ENCODE results near the gene F2R.

The F2R gene

GRCh38 chr5:76690037-76690679 is 25.8 kb upstream of the F2R start:
- in situ Hi-C loops (cut with MboI; ENCODE audit: low pct_unique_long_range_greater_than_20kb, low sequenced_read_pairs, unreplicated experiment) = no loop called here
- TF ChIP-seq CTCF (IDR thresholded peaks at IDR 0.05; ENCODE audit: extremely low read depth, insufficient read depth, missing control alignments) = no peak
- no peak for DNase-seq (ENCODE audit: low spot score)

- in situ Hi-C loops (cut with MboI; ENCODE audit: low pct_unique_long_range_greater_than_20kb, low sequenced_read_pairs, unreplicated experiment) = no loop called here
- no peak for TF ChIP-seq CTCF (IDR thresholded peaks at IDR 0.05; ENCODE audit: extremely low read depth, insufficient read depth, missing control alignments)
- no peak for DNase-seq (ENCODE audit: low spot score)
Measured at GRCh38 chr5:76690704-76691466, 25.0 kb upstream of the F2R start.

DNA sequence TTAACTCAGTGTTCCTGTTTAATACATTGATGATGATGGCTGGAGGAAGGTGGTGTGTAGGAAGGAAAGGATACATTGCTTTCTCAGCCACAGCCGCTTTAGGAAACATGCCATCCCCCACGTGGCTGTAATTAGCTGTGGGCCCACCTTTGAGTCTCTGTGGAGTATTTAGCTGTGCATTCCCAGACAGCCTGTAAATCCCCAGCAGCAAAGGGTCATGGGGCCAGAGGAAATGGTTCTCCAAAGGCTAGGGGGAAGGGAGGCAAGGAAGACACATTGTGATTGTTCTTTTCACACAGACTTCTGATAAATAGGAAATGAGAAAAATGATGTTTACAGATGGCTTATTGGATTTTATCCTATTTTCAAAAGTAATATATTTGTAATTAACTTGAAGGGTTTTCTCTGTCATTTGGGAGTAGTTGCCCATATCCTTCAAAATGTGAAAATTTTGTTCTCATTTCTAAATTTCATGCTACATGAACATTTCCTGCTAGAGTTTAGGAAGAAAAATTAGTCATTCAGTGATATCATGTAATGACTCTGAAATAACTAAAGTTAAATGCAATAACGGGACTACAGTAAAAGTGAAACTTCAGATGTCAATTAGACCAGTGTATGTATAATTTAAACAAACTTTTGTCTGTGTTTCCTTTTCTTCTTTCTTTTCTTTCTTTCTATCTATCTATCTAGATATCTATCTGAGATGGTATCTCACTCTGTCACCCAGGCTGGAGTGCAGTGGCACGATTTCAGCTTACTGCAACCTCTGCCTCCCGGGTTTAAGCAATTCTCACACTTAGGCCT is 24.3 kb upstream of the F2R start:
- in situ Hi-C loops (cut with MboI; ENCODE audit: low pct_unique_long_range_greater_than_20kb, low sequenced_read_pairs, unreplicated experiment) = no loop called here
- DNase-seq (ENCODE audit: low spot score) = no peak
- TF ChIP-seq CTCF (IDR thresholded peaks at IDR 0.05; ENCODE audit: extremely low read depth, insufficient read depth, missing control alignments) = no peak

- in situ Hi-C loops (cut with MboI; ENCODE audit: low pct_unique_long_range_greater_than_20kb, low sequenced_read_pairs, unreplicated experiment) = no loop called here
- TF ChIP-seq CTCF (IDR thresholded peaks at IDR 0.05; ENCODE audit: extremely low read depth, insufficient read depth, missing control alignments) = no peak
- no peak for DNase-seq (ENCODE audit: low spot score)
Measured at GRCh38 chr5:76692274-76692540, 23.7 kb upstream of the F2R start.

DNA sequence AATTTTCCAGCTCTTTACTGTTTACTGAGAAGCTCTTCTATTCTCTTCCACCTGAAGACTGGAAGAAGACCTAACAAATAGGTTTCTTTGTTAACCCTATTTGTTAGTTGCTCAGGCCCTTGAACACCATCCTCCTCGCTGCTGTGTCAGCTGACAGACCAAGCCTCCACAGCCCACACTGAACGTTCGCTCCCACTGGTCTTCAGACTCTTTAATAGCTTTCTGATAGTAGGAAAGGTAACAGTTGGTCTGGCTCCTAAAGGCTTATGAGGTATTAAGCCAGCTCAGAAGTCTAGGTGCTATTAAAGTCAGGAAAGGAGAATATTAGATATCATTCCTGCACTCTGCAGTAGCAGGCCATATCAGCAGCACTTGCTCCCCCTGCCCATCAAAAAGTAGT is 23.3 kb upstream of the F2R start:
- DNase-seq (ENCODE audit: low spot score) = no peak
- in situ Hi-C loops (cut with MboI; ENCODE audit: low pct_unique_long_range_greater_than_20kb, low sequenced_read_pairs, unreplicated experiment) = no loop called here
- TF ChIP-seq CTCF (IDR thresholded peaks at IDR 0.05; ENCODE audit: extremely low read depth, insufficient read depth, missing control alignments) = no peak

GRCh38 chr5:76693141-76693540 is 22.8 kb upstream of the F2R start:
- DNase-seq (ENCODE audit: low spot score) = no peak
- TF ChIP-seq CTCF (IDR thresholded peaks at IDR 0.05; ENCODE audit: extremely low read depth, insufficient read depth, missing control alignments) = no peak
- in situ Hi-C loops (cut with MboI; ENCODE audit: low pct_unique_long_range_greater_than_20kb, low sequenced_read_pairs, unreplicated experiment) = no loop called here
